Forelimb muscle (tissue), 1 donor: ENCODE results near the gene APBB2. TPM values are rescaled to one million over a fixed set of nuclear protein-coding genes. Genes with fewer than 3 reads are reported as not detected.

ENCODE experiments used
- DNase-seq: peaks from one replicate; pipeline ENCODE4 v3.0.0-alpha.2; 2013; ENCODE audit warnings: low read depth
- polyA plus RNA-seq: library from polyadenylated mRNA; unstranded; fragments of 120-200 nt; gene quantifications from one replicate; pipeline ENCODE4 v1.2.1, GENCODE V29; 2013; ENCODE audit not compliant: insufficient read length

The APBB2 gene
- polyA plus RNA-seq = 33.9 TPM

- DNase-seq = peak; percentile 95
Measured at GRCh38 chr4:41214136-41214824, at the start of gene APBB2. APBB2 (minus strand) TSS chr4:41214542; CDS start chr4:41033254, 181,288 bp downstream.

GRCh38 chr4:41262198-41262597 lies 47.9 kb upstream of the APBB2 start:
- no peak for DNase-seq

GRCh38 chr4:41260116-41260733 lies 45.9 kb upstream of the APBB2 start:
- no peak for DNase-seq

- DNase-seq = no peak
Measured at GRCh38 chr4:41258783-41259182, 44.4 kb upstream of the APBB2 start.

GRCh38 chr4:41257906-41258305 lies 43.6 kb upstream of the APBB2 start:
- no peak for DNase-seq

GRCh38 chr4:41257257-41257901 lies 43.0 kb upstream of the APBB2 start:
- no peak for DNase-seq

GRCh38 chr4:41256740-41257256 lies 42.5 kb upstream of the APBB2 start, which contains the start of gene UCHL1:
UCHL1 (plus strand) TSS chr4:41256928; CDS start chr4:41256977, 49 bp downstream.
- no peak for DNase-seq

GRCh38 chr4:41256131-41256739 lies 41.9 kb upstream of the APBB2 start:
- DNase-seq = no peak

GRCh38 chr4:41245983-41246382 lies 31.6 kb upstream of the APBB2 start:
- DNase-seq = no peak

- no peak for DNase-seq
Measured at GRCh38 chr4:41241919-41242318, 27.6 kb upstream of the APBB2 start.

GRCh38 chr4:41236508-41236907 lies 22.2 kb upstream of the APBB2 start:
- DNase-seq = no peak

- DNase-seq = no peak
Measured at GRCh38 chr4:41236032-41236431, 21.7 kb upstream of the APBB2 start.

- DNase-seq = no peak
Measured at GRCh38 chr4:41232856-41233255, 18.5 kb upstream of the APBB2 start.

- DNase-seq = no peak
Measured at GRCh38 chr4:41232406-41232805, 18.1 kb upstream of the APBB2 start.

- no peak for DNase-seq
Measured at GRCh38 chr4:41227902-41228301, 13.6 kb upstream of the APBB2 start.

- DNase-seq = no peak
Measured at GRCh38 chr4:41221850-41222645, 7.7 kb upstream of the APBB2 start.

GRCh38 chr4:41219421-41219950 lies 5.1 kb upstream of the APBB2 start:
- DNase-seq = no peak

- DNase-seq = no peak
Measured at GRCh38 chr4:41218703-41219102, 4.4 kb upstream of the APBB2 start.

GRCh38 chr4:41217374-41217773 lies 3.0 kb upstream of the APBB2 start:
- DNase-seq = no peak

GRCh38 chr4:41217020-41217333 lies 2.6 kb upstream of the APBB2 start:
- no peak for DNase-seq

- peak; percentile 51 for DNase-seq
Measured at GRCh38 chr4:41216294-41217019, 2.1 kb upstream of the APBB2 start.
